ENCODE data around the gene ECSCR.
"Not testable (repeated sequence)": the region's sequence is repeated elsewhere in the genome, so short reads cannot be mapped to it uniquely, and the experiment has no call there.

The ECSCR gene

DNA sequence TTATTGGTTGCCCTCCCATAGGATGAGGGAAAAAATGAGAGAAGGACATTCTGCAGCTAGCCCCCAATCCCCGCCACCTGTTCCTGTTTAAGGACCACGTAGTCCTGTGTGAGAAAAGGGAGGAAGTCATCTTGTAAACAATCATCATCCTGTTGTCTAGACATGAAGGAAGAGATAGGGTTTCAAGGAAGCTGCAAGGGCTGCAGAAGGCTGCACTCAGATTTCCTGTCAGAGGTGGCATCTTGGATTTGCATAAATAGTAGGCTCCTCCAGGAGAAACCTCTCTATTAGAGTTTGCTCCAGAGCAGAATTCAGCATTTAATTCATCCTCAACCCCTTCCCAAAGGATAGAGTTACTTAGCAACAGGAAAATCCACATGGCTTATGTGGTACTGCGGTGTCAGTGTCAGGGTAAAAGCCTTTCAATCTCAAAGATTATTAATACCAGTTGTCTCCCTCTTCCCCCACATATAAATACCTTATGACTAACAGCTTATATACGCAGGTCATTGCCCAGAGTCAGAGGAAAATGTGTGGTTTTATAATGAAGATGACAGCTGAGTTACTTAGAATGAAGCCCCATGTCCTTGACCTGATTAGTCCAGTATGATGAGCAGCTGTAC lies 18.6 kb downstream of the ECSCR start:
- no peak for DNase-seq

DNA sequence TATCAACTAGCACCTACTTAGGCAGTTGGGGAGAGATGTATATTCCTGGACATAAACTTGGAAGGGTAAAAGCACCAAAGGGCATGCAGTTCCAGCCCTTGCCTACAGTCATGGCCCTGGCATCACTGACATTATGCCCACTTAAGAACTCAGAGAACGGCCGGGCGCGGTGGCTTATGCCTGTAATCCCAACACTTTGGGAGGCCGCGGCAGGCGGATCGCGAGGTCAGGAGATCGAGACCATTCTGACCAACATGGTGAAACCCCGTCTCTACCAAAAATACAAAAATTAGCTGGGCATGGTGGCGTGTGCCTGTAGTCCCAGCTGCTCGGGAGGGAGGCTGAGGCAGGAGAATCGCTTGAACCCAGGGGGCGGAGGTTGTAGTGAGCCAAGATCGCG lies 22.1 kb downstream of the ECSCR start:
- DNase-seq, result not testable (repeated sequence)

DNA sequence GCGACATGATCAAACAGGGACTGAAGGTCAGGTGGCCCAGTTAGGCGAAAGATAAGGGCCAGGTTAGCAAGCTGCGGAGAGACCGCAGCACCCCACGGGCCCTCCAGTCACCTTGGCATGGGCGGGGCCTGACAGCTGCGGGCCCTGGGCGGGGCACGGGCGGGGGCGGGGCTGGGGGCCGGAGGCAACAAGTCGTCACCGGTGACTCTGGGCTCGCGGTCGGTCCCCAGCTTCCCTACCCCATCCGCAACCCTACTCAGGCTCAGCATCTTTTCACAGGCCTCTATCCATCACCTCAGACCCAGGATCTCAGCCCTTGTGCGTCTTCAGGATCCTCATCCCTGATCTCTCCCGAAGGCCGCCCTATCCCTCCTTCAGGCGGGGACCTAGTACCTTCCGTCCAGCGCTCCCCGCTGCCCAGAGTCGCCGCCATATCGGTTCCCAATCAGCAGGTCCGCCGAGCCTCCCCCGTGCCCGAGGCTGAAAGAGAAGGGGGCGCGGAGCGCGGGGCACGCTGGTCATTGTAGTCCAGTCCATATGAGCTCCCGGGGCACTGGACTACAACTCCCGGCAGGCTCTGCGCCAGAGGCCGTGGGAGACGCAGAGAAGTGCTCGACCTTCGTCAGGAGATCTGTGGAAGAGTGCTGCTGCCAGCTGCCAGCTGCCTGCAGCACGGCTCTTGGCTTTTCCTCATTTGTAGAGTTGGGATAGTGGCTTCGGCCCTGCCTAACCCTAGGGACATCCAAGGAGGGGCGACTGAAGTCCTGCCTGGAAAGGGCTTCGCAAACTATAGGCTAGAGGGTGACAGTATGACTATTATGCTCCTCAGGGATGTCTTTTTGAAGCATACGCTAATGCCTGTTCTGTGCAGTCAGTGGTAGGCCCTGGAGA lies 23.3 kb downstream of the ECSCR start, which contains the start of gene DNAJC18:
TSS of gene DNAJC18 (minus strand) at position 513 of the 891 bp plus-strand sequence. CDS start at position 433, 80 bp downstream.
- DNase-seq, result peak; percentile 89

DNA sequence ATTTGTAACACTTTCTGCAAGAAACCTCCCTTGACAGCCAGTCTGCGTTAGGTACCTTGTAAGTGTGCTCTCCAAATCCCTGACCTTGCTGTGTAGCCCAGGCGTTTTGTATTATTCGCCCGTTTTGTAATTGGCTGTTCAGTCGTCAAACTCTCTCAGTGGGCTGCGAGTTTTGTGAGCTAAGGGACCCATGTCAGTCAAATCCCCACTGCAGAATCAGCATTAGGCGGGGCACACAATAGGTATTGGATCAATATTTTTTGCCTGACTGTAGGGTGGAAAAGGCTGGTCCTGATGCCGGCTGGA lies 23.9 kb downstream of the ECSCR start:
- no peak for DNase-seq

DNA sequence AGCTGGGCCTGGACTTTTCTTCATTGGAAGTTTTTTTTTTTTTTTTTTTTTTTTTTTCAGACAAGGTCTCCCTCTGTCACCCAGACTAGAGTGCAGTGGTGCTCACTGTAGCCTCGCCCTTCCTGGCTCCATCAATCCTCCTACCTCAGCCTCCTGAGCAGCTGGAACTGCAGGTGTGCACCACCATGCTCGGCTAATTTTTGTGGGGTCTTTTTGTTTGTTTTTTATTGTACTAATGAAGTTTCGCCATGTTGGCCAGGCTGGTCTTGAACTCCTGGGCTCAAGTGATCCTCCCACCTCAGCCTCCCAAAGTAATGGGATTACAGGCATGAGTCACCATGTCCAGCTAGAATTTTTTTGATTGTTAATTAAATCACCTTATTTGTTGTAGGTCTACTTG lies 26.9 kb downstream of the ECSCR start:
- no peak for DNase-seq

DNA sequence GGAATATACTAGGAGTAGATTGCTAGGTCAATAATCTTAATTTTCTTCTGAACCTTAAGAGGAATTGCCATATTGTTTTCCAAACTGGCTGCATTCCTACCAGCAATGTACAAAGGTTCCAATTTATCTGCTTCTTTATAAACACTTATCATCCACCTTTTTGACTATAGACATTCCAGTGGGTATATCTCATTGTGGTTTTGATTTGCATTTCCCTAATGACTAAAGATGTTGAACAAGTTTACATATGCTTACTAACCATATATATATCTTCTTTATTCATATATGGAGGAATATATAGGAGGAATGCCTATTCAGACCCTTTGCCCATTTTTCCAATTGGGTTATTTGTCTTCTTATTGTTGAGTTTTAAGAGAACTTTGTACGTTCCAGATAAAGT lies 30.8 kb downstream of the ECSCR start:
- no peak for DNase-seq

DNA sequence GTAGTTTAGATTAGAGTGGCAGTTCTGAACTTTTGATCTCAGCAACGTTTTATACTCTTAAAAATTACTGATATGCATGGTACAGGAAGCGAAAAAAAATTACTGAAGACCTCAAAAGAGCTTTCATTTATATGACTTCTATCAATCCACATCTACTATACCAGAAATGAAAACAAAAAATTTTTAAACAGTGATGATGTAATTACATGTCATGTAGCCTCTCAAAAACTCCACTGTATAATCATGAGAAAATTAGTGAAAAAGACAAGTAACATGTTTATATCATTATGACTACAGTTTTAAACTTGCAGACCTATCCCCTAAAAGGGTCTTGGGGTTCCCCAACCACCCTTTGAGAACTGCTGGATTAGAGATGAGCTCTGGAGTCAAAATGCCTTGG lies 32.5 kb downstream of the ECSCR start:
- DNase-seq, result no peak

DNA sequence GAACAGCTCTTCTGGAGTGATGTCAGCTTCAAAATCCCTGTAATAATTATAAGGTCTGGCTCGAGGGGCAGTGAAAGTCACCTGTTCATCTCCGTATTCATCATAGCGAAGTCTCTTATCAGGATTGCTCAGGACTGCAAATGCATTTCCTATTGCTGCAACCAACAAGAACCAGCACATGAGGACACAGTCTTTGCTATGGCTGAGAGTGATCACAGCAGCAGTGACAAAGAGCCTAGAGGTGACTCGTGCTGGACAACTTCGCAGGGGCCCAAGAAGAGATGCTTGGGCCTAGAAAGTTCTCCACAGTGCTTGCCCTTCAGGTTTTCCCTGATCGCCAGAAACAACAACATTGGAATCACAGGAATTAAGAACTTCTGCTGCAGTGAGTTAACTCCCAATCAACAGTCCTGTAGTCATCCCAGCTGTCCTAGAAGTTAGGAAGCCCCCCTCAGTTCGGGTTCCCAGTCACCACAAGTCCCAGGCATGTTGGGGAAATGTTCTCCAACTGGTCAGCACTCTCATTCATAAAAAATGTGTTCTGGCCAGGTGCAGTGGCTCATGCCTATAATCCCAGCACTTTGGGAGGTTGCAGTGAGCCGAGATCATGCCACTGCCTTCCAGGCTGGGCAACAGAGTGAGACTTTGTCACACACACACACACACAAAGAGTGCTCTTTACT lies 36.2 kb downstream of the ECSCR start:
- no peak for DNase-seq

DNA sequence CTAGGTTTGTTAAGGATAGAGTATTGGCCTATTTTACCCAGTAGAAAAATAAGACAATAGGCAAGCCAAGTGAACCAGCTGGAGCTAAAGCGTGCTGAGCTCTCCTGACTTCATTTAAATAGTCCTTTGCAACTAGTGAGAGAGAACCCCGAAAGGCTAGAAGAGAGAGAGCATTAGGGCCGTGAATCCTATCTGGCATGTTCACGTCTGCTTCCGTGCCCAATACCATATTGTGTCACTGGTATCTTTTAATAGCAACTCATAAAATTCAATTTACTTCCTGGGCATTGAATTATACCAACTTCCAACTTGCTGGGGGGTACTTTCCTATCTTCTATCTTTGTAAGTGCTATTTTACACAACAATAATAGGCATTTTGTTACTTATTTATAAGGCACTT lies 37.0 kb downstream of the ECSCR start:
- DNase-seq, result no peak

DNA sequence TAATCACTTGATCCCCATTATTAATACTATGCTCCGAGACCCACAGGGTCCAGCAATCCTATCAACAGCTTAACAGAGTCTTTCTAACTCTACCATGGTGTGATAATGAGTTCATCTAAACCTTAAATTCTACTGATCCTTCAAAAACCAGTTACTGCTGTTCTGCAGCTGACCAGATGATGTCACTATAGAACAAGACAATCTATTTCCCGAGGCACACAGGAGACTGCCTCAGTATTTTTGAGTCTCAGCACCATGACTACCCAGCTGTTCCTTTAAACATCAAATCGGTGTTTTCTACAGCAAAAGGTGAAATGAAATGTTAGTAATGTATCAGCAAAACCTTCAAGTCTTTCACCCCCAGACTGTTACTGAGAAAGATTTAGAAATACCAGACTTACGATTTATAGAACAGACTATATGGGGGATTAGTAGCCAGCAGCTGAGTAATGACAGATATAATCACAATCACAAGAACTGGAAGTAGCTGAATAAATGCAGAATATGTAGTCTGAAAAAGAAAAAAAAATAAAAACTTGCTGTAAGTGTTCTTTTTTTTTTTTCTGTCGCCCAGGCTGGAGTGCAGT lies 40.1 kb downstream of the ECSCR start:
- DNase-seq, result peak; percentile 9

DNA sequence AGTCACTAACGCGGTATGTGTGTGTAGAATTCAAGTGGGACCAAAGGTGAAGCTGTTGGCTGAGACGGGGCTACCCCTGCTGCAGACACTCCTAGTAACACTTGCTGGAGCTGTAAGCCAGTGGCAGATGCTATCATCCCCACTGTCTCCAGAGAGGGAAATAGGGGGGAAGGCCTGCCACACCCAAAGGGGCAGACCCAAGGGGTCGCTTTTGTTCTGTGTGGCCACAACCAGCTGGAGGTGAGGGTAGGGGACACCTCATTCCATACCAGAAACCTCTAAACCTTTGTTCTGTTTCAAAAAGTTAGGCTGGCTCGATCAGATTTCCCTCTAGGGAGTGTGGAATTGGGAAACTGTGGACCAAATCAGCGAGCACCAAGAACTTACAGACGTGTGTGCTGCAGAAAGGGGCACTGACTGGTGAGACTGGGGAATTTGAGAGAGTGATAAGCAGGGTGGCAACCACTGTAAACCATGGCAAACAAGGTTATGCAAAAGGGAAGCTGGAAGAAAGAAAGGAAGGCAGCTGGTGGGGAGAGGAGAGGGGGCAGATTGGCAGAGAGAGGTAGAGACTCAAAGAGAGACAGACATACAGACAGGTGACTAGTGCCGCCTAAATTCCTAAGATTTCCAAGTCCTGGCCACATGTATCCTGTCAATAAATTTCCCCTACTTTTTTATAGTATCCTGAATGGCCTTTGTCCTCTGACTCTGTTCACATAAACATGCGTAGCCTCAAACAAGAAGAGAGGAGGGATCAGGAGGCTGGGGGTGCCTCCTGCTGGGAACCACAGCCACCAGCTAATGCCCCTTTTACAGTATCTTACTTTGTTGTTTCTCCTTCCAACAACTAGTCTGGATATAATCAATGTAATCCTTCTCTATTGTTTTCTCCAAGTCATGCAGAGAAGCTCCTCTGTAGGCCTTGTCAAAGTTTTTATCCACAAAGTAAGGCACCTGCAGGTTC lies 43.0 kb downstream of the ECSCR start:
- DNase-seq, result no peak

DNA sequence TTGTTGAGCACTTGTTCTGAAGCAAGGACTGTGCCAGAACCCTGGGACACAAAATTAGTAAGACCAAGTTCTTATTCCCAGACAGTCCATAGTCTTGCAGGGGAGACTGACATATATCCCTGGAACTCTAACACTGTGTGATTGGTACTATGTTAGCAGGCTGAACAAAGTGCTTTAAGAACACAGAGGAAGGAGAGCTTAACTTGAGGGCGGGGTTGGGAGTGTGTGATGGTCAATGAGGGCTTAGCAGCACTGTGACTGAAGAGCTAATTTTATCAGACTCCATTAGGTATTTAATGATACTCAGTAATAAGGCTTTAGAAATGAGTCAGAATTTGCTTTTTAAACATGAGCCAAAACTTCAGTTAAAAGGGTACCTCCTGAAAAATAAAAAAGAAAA lies 43.8 kb downstream of the ECSCR start:
- DNase-seq, result no peak

DNA sequence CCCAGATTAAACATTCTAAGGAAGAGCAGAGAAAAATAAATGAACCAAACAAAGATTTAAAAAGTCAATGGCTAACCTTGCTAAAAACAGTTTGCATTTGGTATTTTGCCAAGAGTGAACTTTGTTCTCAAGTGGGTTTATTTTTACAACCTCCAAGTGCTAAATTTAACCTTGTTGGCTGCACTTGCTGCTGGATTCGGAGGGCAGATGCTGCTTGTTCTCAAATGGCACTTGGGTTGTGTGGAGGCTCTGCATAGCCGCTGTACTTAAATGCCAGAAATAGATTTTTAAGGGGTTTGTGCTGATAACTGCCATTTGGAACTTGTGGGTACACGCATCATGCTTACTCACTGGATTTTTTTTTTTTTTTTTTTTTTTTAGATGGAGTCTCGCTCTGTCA lies 45.3 kb downstream of the ECSCR start:
- no peak for DNase-seq

DNA sequence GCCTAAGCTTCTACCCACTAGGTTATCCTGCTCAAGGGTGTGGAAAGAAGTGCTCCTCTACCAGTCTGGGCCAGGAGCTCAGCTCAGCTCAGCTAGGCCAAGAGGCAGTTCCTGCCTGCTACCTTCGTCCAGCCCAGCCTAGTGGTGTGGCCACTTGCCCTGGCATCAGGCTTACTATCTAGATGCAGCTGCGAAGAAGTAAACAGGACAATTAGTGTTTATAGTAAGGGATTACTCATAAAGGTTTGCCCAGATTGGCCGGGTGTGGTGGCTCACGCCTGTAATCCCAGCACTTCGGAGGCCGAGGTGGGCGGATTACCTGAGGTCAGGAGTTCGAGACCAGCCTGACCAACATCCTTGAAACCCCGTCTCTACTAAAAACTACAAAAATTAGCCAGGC lies 45.9 kb downstream of the ECSCR start:
- DNase-seq, result no peak

DNA sequence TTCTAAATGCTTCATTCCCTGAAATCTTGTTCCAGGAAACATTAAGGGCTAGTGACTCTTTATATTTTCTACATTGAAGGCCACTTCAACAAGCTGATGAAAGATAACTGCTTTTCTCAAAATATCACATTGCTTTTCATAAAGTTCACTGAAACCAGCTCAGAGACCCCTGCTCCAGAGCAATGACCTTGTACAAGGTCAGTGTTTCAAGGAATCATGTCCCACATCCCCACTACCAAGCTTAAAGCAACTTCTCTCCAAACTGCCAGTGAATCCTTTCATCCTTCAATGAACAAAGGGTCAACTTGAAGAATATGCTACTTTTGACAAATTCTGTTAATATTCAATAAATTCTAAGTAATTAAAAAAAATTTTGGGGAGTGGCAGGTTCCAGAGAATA lies 46.7 kb downstream of the ECSCR start:
- DNase-seq, result no peak

DNA sequence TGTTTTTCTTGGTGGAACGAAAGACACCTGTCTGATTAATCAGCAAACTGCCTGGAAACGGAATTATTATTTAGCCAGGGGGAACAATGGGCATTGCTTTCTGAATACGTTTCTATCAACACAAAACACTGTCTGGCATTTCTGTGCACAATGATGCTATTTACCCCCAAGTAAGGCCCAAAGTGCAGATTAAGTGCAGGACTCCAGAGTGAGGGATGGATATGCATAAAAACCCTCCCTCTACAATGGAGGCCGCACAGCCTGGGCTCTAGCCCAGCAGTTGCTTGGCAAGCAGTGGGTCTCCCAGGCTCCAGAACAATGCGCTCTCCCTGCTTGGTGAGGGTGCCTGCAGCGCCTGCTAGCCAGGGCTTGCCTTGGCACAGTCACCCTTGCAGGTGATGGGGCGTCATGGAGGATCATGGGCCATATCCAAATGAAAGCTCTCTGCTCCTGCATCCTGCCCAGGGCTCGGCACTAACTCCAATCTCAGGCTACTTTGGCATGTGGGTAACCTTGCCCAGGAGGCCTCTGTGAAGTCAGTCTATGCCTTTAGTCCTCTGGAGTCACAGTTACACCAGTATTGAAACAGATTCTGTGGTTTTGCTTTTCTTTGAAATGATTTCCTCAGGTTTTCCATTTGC lies 47.2 kb downstream of the ECSCR start:
- DNase-seq, result peak; percentile 17

DNA sequence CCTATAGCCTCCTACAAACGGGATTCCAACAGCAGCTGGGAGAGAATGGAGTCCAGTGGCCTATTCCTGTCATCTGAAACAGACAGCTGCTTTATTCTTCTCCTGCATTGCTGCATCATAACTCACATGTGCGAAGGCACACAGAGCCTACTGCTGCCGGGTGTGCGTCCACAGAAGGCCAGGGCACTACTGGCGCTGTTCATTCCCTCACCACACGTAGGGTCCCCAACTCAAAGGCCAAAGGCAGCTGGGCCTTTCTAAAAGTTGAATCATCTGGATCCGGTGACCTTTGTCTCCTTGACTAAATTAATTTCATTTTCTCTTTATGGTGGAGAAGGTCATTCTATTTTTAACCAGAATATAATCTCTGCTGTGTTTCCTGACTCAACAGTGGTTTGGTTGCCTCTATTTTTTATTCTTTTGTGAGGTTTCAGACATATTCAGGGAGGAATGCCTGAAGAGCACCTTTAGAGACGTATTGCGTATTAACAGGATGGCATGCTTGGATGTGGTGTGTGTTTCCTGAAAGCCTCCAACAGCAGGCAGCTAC lies 47.9 kb downstream of the ECSCR start:
- no peak for DNase-seq

DNA sequence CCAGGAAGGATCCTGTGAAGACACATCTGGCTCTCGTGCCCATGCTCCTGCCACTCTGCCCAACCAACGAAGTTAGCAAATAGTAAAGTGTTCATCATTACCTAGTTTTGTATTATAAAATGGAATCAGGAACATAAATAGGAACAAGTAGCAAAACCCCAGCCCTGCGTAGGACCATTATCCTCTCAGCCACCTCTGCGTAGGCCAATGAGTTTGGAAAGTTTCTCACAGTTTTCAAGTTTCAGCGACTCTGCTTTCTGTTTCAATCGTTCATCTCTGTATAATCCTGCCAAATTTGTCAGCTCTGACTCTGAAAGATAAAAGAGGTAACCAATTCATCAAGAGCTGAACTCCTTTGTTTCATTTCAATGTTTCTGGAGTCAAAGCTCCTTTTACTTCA lies 48.6 kb downstream of the ECSCR start:
- no peak for DNase-seq

DNA sequence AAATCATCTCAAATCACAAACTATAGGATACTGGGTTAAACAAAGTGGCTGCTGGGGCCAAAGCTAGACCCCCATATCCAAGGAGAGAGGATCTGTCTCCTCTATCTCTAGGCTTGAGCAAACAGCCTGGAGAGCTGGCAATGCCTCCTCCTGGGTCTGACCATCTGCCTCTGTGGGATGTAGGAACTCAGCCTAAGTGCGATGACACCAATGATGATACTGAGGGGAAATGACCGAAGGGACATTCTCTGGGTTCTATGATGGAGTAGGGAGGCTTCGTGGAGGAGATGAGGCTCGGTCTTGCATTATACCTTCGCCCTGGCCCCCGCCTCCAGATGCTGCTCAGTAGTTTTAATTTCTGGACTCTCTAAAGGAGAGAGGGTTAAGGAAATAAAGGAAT lies 49.4 kb downstream of the ECSCR start:
- DNase-seq, result no peak

DNA sequence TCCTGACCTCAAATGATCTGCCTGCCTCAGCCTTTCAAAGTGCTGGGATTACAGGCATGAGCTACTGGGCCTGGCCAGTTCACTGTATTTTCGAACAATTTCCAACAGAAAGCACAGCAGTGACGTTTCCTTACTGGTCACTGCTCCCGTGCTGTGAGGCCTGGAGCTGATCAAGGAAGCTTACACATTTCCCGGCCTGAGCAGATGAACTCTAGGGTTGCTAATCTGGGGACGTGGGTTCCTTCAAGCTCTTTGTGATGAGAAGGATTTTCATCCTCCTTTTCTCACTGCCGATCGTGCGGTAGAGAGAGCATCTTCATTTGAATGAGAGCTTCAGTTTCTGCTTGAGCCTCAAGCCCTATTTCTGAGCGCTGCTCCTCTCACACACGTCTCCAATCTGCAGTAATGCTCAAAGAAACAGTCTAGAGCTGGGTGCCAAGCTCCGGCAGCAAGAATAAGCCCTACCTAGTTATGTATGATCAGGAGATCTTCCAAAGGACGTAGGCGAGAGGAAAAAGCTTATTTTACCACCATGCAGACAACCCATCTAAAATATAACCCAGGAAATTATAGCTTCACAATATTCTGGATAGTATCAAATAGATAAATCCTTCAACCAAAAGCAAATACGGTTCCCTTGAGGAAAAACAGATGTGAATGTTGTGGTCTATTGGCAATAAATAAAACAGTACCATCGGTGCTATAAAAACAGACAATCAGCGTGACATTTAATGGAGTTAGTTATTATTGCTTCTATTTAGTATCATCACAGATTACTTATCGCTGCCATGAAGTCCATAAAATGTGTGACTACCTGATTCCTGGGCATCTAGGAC lies 51.3 kb downstream of the ECSCR start:
- no peak for DNase-seq
